ENCODE data around the gene CADPS2.
A peak's percentile ranks its signal among the peaks of the same experiment; 100 is the strongest.

The CADPS2 gene

GRCh38 chr7:122304996-122305421, 581.3 kb downstream of the CADPS2 start:
- no peak for DNase-seq

GRCh38 chr7:122304319-122304975, 581.8 kb downstream of the CADPS2 start, which contains the start of gene FEZF1:
Gene FEZF1 (minus strand): TSS chr7:122304750. CDS start chr7:122304437, 313 bp downstream.
- peak; percentile 38 for DNase-seq

GRCh38 chr7:122303531-122304318, 582.5 kb downstream of the CADPS2 start:
- no peak for DNase-seq

- DNase-seq = no peak
These were observed 583.3 kb downstream of the CADPS2 start for GRCh38 chr7:122302761-122303530.

- DNase-seq = no peak
These were observed 584.2 kb downstream of the CADPS2 start for GRCh38 chr7:122301858-122302760.

- no peak for DNase-seq
These were observed 585.1 kb downstream of the CADPS2 start for GRCh38 chr7:122300956-122301833.

- no peak for DNase-seq
These were observed 585.9 kb downstream of the CADPS2 start for GRCh38 chr7:122300211-122300932.

- DNase-seq = no peak
These were observed 586.5 kb downstream of the CADPS2 start for GRCh38 chr7:122299624-122300210.

GRCh38 chr7:122298618-122299017, 587.6 kb downstream of the CADPS2 start:
- no peak for DNase-seq

GRCh38 chr7:122298131-122298530, 588.1 kb downstream of the CADPS2 start:
- DNase-seq = no peak

- no peak for DNase-seq
These were observed 595.1 kb downstream of the CADPS2 start for GRCh38 chr7:122291189-122291588.

- no peak for DNase-seq
These were observed 595.8 kb downstream of the CADPS2 start for GRCh38 chr7:122290476-122290875.

- DNase-seq = no peak
These were observed 596.8 kb downstream of the CADPS2 start for GRCh38 chr7:122289426-122289825.

- peak; percentile 17 for DNase-seq
These were observed 601.7 kb downstream of the CADPS2 start for GRCh38 chr7:122284608-122285007.

- no peak for DNase-seq
These were observed 613.1 kb downstream of the CADPS2 start for GRCh38 chr7:122273117-122273516.

GRCh38 chr7:122269241-122269640, 617.0 kb downstream of the CADPS2 start:
- DNase-seq = no peak

All from NCI-H2171 (cell line).